A549 treated with RU486 at 1 μM for 4 hours (cell line): Measurements from ENCODE around the gene CGB3. TPM values are rescaled to one million over a fixed set of nuclear protein-coding genes. Genes with fewer than 3 reads are reported as not detected.

Source experiments
- total RNA-seq: library from RNA; stranded (reverse); fragments of 200-300 nt; extraction: Qiagen RNA extraction; gene quantifications from 5 replicates; pipeline ENCODE4 v1.2.3, GENCODE V29; 2022; ENCODE audit warnings: low read depth

Gene CGB3
- total RNA-seq = 0.38 TPM in 1 of 5 replicates, not detected in the others

DNA sequence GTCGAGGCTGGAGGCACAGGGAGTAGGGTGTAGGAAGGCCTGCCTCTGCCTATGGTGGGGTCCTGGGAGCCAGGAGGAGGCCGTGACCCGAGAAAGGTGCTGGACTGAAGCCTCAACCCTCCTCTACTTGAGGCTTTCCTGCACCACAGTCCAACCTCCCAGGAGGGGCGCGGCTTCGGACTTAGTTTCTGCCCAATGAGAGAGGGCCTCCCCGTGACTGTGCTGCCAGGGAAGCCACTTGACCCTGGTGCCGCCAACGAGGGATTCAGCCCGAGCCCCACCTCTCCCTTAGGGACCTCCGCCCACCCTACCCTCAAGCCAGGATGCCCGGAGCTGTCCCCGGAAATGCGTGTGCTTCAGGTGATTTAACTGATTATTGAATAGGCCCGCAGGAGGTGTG, at the start of gene CGB3:
CGB3 (minus strand) TSS at position 101 of the 400 bp plus-strand sequence. CDS start 362 bp downstream, outside the sequence.

DNA sequence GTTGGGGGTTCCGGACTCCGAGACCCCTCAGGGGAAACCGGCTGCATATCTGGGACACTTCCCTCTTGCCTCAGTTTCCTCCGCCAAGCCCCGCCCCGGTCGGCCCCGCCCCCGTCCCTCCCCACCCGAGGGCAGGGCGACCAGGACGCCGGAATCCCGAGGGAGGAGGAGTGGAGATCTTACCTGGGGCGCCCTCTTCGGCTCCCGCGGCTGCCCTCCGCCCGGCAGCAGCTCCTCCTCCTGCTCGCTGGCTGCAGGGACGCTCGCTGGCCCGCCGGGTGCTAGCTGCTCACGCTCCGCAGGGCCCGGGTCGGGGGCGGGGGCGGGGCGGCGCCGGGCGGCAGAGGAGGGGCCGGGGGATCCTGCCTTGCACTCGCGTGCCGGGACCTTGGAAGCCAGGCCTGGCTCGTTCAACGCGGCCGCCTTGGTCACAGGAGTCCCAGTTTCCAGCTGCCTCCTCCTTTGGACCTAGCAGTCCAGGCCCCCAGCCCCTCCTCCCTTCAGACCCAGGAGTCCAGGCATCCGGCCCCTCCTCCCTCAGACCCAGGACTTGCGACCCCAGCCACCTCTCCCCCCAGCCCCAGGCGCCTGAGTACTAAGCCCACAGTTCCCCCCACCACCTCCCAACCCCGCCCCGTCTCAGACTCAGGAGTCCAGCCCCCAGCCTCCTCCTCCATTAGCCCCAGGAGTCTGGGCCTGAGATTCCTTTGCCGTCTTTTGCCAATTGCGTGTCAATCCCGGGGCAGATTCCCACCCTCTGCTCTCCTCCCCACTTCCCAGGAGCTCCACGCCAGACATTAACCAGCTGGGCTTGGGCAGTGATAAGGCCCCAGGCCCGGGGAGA, 40.9 kb upstream of the CGB3 start, which contains the start of gene NTF4:
NTF4 (minus strand) TSS at position 51 of the 844 bp plus-strand sequence. CDS start 2,821 bp downstream, outside the sequence.

DNA sequence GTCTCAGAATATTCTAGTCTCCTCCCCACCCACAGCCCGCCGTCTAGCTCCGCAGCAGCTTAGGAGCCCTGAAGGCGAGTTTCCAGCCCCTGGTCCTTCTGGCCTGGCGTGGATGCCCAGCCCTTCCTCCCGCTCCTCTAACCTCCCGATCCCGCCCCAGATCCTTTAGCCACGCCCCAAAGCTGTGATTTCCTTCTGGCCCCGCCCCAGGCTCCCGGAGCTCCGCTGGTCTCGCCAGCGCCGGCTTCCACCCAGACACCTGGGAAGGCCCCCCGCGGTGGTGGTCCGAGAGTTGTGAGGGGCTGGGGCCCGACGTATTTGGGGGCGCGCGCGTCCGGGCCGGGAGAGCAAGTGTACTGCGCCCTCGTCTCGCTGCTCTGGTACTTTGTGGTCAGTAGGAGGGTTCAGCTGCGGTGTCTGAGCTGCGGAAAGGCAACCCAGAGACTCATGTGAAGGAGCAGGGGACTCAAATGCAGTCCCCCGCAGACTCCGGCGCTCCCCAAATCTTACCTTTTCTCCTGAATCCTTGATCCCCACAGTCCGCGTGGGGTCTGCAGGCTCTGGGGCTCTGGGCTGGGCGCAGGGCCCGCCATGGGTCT, 33.6 kb upstream of the CGB3 start, which contains the start of gene CGB7:
CGB7 (minus strand) TSS at position 114 of the 599 bp plus-strand sequence. CDS start 2,374 bp downstream, outside the sequence.

DNA sequence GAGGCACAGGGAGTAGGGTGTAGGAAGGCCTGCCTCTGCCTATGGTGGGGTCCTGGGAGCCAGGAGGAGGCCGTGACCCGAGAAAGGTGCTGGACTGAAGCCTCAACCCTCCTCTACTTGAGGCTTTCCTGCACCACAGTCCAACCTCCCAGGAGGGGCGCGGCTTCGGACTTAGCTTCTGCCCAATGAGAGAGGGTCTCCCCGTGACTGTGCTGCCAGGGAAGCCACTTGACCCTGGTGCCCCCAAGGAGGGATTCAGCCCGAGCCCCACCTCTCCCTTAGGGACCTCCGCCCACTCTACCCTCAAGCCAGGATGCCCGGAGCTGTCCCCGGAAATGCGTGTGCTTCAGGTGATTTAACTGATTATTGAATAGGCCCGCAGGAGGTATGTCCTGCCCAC, 24.9 kb upstream of the CGB3 start, which contains the start of gene CGB8:
CGB8 (minus strand) TSS at position 101 of the 400 bp plus-strand sequence. CDS start 372 bp downstream, outside the sequence.

DNA sequence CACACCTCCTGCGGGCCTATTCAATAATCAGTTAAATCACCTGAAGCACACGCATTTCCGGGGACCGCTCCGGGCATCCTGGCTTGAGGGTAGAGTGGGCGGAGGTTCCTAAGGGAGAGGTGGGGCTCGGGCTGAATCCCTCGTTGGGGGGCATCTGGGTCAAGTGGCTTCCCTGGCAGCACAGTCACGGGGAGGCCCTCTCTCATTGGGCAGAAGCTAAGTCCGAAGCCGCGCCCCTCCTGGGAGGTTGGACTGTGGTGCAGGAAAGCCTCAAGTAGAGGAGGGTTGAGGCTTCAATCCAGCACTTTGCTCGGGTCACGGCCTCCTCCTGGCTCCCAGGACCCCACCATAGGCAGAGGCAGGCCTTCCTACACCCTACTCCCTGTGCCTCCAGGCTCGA, 19.4 kb upstream of the CGB3 start, which contains the start of gene CGB5:
CGB5 (plus strand) TSS at position 301 of the 400 bp plus-strand sequence. CDS start 362 bp downstream, outside the sequence.

DNA sequence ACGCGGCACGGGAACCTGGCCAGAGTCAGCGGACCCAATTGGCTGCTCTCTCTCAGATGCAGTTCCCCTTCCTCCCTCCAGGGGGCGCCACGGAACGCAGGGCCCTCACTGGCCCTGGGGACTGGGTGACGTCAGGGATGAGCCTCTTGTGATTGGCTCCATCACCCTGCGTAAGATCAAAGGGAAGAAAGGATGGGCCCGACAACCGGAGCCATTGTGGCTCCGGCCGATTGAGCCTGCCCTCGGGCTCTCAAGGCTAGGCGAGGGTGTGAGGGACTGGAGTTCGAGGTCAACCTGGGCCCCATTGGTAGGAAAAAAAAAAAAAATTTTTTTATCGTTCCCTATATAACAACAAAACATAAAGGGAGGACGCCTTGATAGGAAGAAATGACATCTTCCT, 12.7 kb upstream of the CGB3 start, which contains the start of gene CGB1:
CGB1 (minus strand) TSS at position 81 of the 400 bp plus-strand sequence. CDS start 184 bp downstream, outside the sequence.

DNA sequence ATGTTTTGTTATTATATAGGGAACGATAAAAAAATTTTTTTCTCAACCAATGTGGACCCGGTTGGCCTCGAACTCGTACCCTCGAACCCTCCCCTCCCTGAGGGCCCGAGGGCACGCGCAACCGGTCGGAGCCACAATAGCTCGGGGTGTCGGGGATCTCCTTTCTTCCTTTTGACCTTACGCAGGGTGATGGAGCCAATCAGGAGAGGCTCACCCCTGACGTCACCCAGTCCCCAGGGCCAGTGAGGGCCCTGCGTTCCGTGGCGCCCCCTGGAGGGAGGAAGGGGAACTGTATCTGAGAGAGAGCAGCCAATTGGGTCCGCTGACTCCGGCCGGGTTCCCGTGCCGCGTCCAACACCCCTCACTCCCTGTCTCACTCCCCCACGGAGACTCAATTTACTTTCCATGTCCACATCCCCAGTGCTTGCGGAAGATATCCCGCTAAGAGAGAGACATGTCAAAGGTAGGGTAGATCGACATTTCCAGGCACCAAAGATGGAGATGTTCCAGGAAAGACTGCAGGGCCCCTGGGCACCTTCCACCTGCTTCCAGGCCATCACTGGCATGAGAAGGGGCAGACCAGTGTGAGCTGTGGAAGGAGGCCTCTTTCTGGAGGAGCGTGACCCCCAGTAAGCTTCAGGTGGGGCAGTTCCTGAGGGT, 7.6 kb upstream of the CGB3 start, which contains the start of gene CGB2:
CGB2 (plus strand) TSS at position 249 of the 660 bp plus-strand sequence; CDS start at position 455, 206 bp downstream.

DNA sequence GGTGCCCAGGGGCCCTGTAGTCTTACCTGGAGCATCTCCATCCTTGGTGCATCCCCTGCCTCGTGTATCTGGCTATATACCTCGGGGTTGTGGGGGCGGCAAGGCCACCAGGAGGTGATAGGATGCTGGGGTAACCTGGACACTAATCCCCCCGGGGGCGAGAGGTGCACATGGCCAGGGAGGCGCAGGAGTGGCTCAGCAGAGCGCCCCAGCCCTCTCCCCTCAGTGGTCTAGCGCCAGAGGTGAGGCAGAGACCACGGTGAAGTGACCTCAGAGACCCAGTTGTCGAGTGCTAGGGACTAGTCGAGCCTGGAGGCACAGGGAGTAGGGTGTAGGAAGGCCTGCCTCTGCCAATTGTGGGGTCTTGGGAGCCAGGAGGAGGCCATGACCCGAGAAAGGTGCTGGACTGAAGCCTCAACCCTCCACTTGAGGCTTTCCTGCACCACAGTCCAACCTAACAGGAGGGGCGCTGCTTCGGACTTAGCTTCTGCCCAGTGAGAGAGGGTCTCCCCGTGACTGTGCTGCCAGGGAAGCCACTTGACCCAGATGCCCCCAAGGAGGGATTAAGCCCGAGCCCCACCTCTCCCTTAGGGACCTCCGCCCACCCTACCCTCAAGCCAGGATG, 7.0 kb downstream of the CGB3 start, which contains the start of gene LHB:
LHB (minus strand) TSS at position 51 of the 625 bp plus-strand sequence; CDS start at position 41, 10 bp downstream.

DNA sequence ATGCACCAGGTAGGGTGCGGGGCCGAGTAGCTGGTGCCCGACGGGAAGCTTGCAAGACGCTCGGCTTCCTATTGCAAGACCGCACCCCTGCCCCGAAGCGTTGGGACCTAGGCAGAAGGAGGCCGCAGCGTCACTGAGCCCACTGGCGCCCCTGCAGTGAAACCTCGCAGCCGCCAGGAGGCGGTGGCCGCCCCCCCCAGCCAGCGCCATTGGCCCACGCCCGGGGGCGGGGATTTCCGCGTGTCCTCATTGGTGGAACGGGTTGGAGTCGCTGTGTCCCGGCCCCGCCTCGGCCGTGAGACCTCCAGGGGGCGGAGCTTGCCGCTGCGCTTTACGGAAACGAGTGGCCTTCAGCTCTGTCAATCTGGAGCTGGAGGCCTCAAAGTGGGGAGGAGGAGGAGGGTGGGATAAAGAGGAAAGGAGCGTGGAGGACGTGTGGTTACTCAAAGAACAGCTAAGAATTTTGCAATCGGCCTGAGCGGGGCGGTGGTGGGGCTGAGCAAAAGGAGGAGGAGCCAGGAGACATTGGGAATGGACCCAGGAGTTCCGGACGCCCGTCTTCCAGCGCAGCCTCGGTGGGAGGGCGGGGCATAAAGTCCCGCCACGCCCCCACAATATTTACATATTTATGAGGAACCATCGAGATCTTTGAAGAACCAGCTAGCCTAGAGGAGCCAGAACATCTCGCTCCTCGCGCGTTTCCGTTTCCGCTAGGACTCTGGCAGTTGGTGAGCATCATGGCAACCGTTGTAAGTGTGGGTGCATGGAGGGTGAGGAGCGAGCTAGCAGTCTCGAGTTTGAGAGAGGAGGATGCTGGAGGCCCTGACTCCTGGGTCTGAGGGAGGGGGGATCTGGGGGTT, 30.7 kb downstream of the CGB3 start, which contains the start of the genes GYS1 and RUVBL2:
GYS1 (minus strand) TSS at position 135 of the 860 bp plus-strand sequence. CDS start 197 bp downstream, outside the sequence.
RUVBL2 (plus strand) TSS at position 713 of the 860 bp plus-strand sequence; CDS start at position 738, 25 bp downstream.

Other genes starting within 250 kb of the CGB3 start
- gene BCAT2, start 213.3 kb downstream of the CGB3 start, total RNA-seq = 47.2 to 60.5 TPM (median 56.7 TPM) in 5 replicates
- 13.4 to 17.0 TPM (median 14.8 TPM) in 5 replicates for gene HSD17B14, start 187.8 kb downstream of the CGB3 start, total RNA-seq
- gene PLEKHA4, start 155.7 kb downstream of the CGB3 start, total RNA-seq = 1.5 to 3.0 TPM (median 2.4 TPM) in 5 replicates
- gene PPP1R15A, start 151.9 kb downstream of the CGB3 start, total RNA-seq = 98.8 to 159 TPM (median 116 TPM) in 5 replicates
- gene TULP2, start 125.6 kb downstream of the CGB3 start, total RNA-seq = not detected in 5 replicates
- 180 to 229 TPM (median 200 TPM) in 5 replicates for gene NUCB1, start 124.0 kb downstream of the CGB3 start, total RNA-seq
- gene DHDH, start 90.6 kb downstream of the CGB3 start, total RNA-seq = 1.1 to 2.1 TPM (median 1.5 TPM) in 5 replicates
- gene BAX, start 69.5 kb downstream of the CGB3 start, total RNA-seq = 272 to 404 TPM (median 350 TPM) in 5 replicates
- gene FTL, start 59.0 kb downstream of the CGB3 start, total RNA-seq = 18,656 to 25,483 TPM (median 19,849 TPM) in 5 replicates
- gene GYS1, start 31.0 kb downstream of the CGB3 start, total RNA-seq = 16.4 to 21.4 TPM (median 17.5 TPM) in 5 replicates
- gene RUVBL2, start 30.4 kb downstream of the CGB3 start, total RNA-seq = 230 to 241 TPM (median 232 TPM) in 5 replicates
- gene LHB, start 7.2 kb downstream of the CGB3 start, total RNA-seq = not detected in 5 replicates
- gene CGB2, start 7.6 kb upstream of the CGB3 start, total RNA-seq = 0.54 to 0.67 TPM in 2 of 5 replicates, not detected in the others
- gene CGB1, start 12.6 kb upstream of the CGB3 start, total RNA-seq = not detected in 5 replicates
- gene CGB5, start 19.5 kb upstream of the CGB3 start, total RNA-seq = 0.90 to 1.4 TPM (median 1.1 TPM) in 5 replicates
- gene CGB8, start 24.8 kb upstream of the CGB3 start, total RNA-seq = 3.3 to 5.1 TPM (median 4.0 TPM) in 5 replicates
- gene CGB7, start 33.4 kb upstream of the CGB3 start, total RNA-seq = 0.16 to 0.82 TPM (median 0.61 TPM) in 5 replicates
- gene NTF4, start 40.5 kb upstream of the CGB3 start, total RNA-seq = 0.17 to 0.65 TPM (median 0.29 TPM) in 5 replicates
- not detected in 5 replicates for gene KCNA7, start 48.4 kb upstream of the CGB3 start, total RNA-seq
- gene SNRNP70, start 61.1 kb upstream of the CGB3 start, total RNA-seq = 293 to 368 TPM (median 338 TPM) in 5 replicates
- 3.7 to 7.7 TPM (median 5.3 TPM) in 5 replicates for gene LIN7B, start 90.0 kb upstream of the CGB3 start, total RNA-seq
- 0.93 to 3.1 TPM (median 2.2 TPM) in 5 replicates for gene C19orf73, start 94.8 kb upstream of the CGB3 start, total RNA-seq
- 5.5 to 8.9 TPM (median 7.7 TPM) in 5 replicates for gene PPFIA3, start 95.2 kb upstream of the CGB3 start, total RNA-seq
- not detected in 5 replicates for gene HRC, start 131.1 kb upstream of the CGB3 start, total RNA-seq
- gene TRPM4, start 133.5 kb upstream of the CGB3 start, total RNA-seq = 6.4 to 10.4 TPM (median 9.5 TPM) in 5 replicates